WI38 (cell line): ENCODE data around the gene NCBP3.

ENCODE experiments used
- H3K4me3 ChIP-seq: 2 replicates; pipeline ENCODE4 v1.5.1; 2011; ENCODE audit warnings: low read depth, mild to moderate bottlenecking, control low read depth, low read length
- CTCF ChIP-seq: IDR thresholded peaks from 2 replicates; pipeline ENCODE4 v1.5.1; 2012; ENCODE audit warnings: low read depth, mild to moderate bottlenecking, control low read depth, low read length

NCBP3 gene

GRCh38 chr17:3753624-3754023 is 92.4 kb downstream of the NCBP3 start:
- no peak overlapping the region for H3K4me3 ChIP-seq
- no peak for TF ChIP-seq CTCF
